ENCODE measurements around the gene IL1RAPL2.

Gene IL1RAPL2

GRCh38 chrX:105460376-105460775, 894.4 kb downstream of the IL1RAPL2 start:
- DNase-seq = no peak

GRCh38 chrX:105461016-105461415, 895.0 kb downstream of the IL1RAPL2 start:
- no peak for DNase-seq

GRCh38 chrX:105462186-105462585, 896.2 kb downstream of the IL1RAPL2 start:
- DNase-seq = no peak

GRCh38 chrX:105463473-105463872, 897.5 kb downstream of the IL1RAPL2 start:
- no peak for DNase-seq

GRCh38 chrX:105464618-105465017, 898.6 kb downstream of the IL1RAPL2 start:
- no peak for DNase-seq

- no peak for DNase-seq
Measured at GRCh38 chrX:105468741-105469140, 902.7 kb downstream of the IL1RAPL2 start.

- DNase-seq = no peak
Measured at GRCh38 chrX:105471597-105471996, 905.6 kb downstream of the IL1RAPL2 start.

- no peak for DNase-seq
Measured at GRCh38 chrX:105475801-105476200, 909.8 kb downstream of the IL1RAPL2 start.

GRCh38 chrX:105477351-105477750, 911.4 kb downstream of the IL1RAPL2 start:
- DNase-seq = no peak

GRCh38 chrX:105480646-105481310, 914.8 kb downstream of the IL1RAPL2 start:
- no peak for DNase-seq

GRCh38 chrX:105483011-105483410, 917.0 kb downstream of the IL1RAPL2 start:
- DNase-seq = no peak

- no peak for DNase-seq
Measured at GRCh38 chrX:105488716-105489115, 922.7 kb downstream of the IL1RAPL2 start.

- no peak for DNase-seq
Measured at GRCh38 chrX:105495376-105495775, 929.4 kb downstream of the IL1RAPL2 start.

- DNase-seq = no peak
Measured at GRCh38 chrX:105502336-105502735, 936.3 kb downstream of the IL1RAPL2 start.

- no peak for DNase-seq
Measured at GRCh38 chrX:105515561-105515960, 949.6 kb downstream of the IL1RAPL2 start.

- no peak for DNase-seq
Measured at GRCh38 chrX:105526431-105526830, 960.4 kb downstream of the IL1RAPL2 start.

GRCh38 chrX:105527759-105528158, 961.8 kb downstream of the IL1RAPL2 start:
- no peak for DNase-seq

- DNase-seq = no peak
Measured at GRCh38 chrX:105533951-105534350, 968.0 kb downstream of the IL1RAPL2 start.

- no peak for DNase-seq
Measured at GRCh38 chrX:105543283-105543682, 977.3 kb downstream of the IL1RAPL2 start.

- no peak for DNase-seq
Measured at GRCh38 chrX:105550043-105550663, 984.2 kb downstream of the IL1RAPL2 start.

- no peak for DNase-seq
Measured at GRCh38 chrX:105552395-105552794, 986.4 kb downstream of the IL1RAPL2 start.

GRCh38 chrX:105553118-105553517, 987.1 kb downstream of the IL1RAPL2 start:
- no peak for DNase-seq

GRCh38 chrX:105564501-105564900, 998.5 kb downstream of the IL1RAPL2 start:
- DNase-seq = no peak
